ENCODE results near the gene SRD5A1. TPM values are rescaled to one million over a fixed set of nuclear protein-coding genes. Genes with fewer than 3 reads are reported as not detected.

SRD5A1 gene, protein sequence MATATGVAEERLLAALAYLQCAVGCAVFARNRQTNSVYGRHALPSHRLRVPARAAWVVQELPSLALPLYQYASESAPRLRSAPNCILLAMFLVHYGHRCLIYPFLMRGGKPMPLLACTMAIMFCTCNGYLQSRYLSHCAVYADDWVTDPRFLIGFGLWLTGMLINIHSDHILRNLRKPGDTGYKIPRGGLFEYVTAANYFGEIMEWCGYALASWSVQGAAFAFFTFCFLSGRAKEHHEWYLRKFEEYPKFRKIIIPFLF
- total RNA-seq: 29.2 and 32.1 TPM in 2 replicates

DNA sequence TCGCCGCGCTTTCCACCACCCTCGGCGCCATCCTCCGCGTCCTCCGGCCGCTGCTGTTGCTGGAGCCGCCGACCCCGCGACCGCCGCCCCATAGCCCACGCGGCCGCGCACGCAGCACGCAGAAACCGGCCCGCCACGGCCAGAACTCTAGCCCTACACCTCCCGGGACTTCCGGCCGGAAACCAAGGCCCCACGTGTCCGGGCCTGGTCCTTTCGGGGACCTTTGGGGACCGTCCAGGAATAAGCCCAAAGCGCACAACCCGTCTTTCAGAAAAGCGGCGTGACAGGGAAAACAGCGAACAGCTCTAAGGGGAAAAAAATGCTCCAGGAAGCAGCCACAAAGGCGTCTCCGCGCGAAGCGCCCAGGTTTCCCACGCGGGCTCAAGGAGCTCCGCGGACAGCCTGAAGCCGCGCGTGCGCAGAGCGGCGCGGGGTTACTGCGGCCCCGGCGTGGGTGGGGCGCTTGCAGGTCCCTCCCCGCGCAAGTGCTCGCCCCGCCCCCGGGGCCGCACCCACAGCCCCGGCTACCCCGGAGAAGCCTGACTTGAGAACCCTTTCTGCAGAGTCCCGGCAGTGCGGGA lies at the start of gene SRD5A1, which contains the start of gene NSUN2:
Gene SRD5A1, plus strand, starts transcription at position 553 of the 581 bp plus-strand sequence. CDS start 137 bp downstream, outside the sequence.
Gene NSUN2, minus strand, starts transcription at position 157 of the 581 bp plus-strand sequence. Its CDS starts 65 bp downstream, at position 92.

DNA sequence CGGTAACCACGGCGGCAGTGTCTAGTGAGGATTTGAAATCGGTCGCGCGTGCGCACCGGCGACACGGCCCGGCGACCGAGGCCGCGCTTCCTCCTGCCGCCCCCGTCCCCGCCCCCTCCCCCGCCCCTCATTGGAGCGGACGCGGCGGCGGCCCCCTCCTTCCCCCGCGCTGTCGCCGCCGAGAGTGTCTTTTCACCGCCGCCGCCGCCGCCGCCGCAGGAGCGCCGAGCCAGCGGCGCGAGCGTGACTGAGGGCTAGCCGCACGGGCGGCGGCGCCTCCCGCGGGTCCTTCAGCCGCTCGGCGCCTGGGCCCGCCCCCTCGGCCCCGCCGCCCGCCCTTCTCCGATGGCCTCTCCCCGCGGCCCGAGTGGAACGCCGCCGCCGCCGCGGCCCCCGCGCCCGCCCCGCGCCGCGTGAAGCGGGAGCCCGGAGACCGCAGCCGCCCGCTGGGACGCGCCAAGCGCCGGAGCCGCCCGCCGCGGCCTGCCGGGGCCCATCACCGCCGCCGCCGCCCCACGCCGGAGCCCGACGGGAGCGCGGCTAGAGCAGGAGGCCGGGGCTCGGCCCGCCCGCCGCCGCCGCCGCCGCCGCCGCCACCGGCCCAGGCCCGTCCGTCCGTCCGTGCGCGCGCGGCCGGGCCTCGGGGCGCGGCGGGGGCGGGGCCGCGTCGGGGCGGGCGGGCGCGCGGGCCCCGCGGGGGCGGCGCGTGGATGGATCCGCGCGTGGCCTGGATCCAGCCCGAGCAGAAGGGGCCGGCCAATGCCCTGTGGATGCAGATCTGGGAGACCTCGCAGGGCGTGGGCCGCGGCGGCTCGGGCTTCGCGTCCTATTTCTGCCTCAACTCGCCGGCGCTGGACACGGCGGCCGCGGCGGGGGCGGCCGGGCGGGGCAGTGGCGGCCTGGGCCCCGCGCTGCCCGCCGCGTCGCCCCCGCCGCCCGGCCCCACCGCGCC lies 80.3 kb downstream of the SRD5A1 start, which contains the start of gene TENT4A:
Gene TENT4A, plus strand, starts transcription at position 159 of the 952 bp plus-strand sequence. Its CDS starts 552 bp downstream, at position 711.

Other genes starting within 250 kb of the SRD5A1 start
- gene UBE2QL1, start 184.6 kb upstream of the SRD5A1 start, total RNA-seq: not detected in 2 replicates
- 57.3 and 66.4 TPM in 2 replicates for gene NSUN2, start 396 bp upstream of the SRD5A1 start, total RNA-seq
- gene TENT4A, start 80.0 kb downstream of the SRD5A1 start, total RNA-seq: 11.3 and 16.4 TPM in 2 replicates